GM12892 (cell line): ENCODE results near the gene MAGED1.

Source experiments
- POLR2A ChIP-seq: IDR thresholded peaks from 2 replicates; pipeline ENCODE4 v1.6.1; 2011; ENCODE audit warnings: low read depth, low read length, control low read depth
- POLR2AphosphoS5 ChIP-seq: IDR thresholded peaks from 2 replicates; pipeline ENCODE4 v1.6.1; 2011; ENCODE audit warnings: low read depth, low read length, control low read depth
- TAF1 ChIP-seq: IDR thresholded peaks from 2 replicates; pipeline ENCODE4 v1.6.1; 2011; ENCODE audit warnings: low read depth, mild to moderate bottlenecking, control low read depth, low read length, borderline replicate concordance

DNA sequence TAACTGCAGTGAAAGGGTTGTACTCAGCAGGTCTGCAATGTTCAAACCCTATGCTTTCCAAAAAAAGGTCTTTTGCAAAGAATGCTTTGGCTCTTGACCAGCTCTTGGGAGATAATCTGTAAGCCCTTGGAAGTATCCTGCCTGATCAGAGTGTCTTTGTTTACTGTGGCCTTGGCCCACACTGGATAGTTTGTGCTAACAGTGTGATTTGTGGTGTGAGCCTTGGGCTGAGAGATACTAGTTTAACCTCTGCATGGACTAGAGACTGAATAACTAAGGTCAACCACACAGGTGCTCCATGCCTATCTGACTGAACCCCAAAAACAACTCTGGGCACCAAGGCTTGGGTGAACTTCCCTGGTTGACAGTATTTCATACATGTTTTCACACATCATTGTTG is 3.6 kb upstream of the MAGED1 start:
- TF ChIP-seq POLR2A: no peak
- no peak for TF ChIP-seq POLR2AphosphoS5
- no peak for TF ChIP-seq TAF1
